Activated CD8-positive, alpha-beta T cell treated with anti-CD3 and anti-CD28 coated beads for 36 hours (primary cell): ENCODE results near the gene GPR55. TPM values are rescaled to one million over a fixed set of nuclear protein-coding genes. Genes with fewer than 3 reads are reported as not detected.

Source experiments
- ATAC-seq: fragments of 200-7000 bp; cut with Tn5 transposase; one replicate; pipeline ENCODE4 v1.10.0; 2021; ENCODE audit warnings: mild to moderate bottlenecking, moderate library complexity
- CTCF ChIA-PET: fragments of 350-600 bp; sonication (Branson Sonifier 250); formaldehyde crosslinking; loops from one replicate; lab custom pipeline; 2021; ENCODE audit warnings: antibody characterized with exemption; lab: Charles Lee
- POLR2A ChIA-PET: fragments of 350-600 bp; sonication (Branson Sonifier 250); formaldehyde crosslinking; loops from one replicate; lab custom pipeline; 2021; ENCODE audit warnings: antibody characterized with exemption; lab: Charles Lee
- DNase-seq: peaks from one replicate; pipeline ENCODE4 v3.0.0-alpha.2; 2020
- H3K27ac Mint-ChIP-seq: one replicate; pipeline ENCODE4 v1.8.0; 2021; ENCODE audit warnings: mild to moderate bottlenecking, mixed read lengths
- H3K27me3 Mint-ChIP-seq: one replicate; pipeline ENCODE4 v1.8.0; 2021; ENCODE audit warnings: mixed read lengths
- H3K36me3 Mint-ChIP-seq: one replicate; pipeline ENCODE4 v1.8.0; 2021; ENCODE audit warnings: low read depth, mixed read lengths
- H3K4me1 Mint-ChIP-seq: one replicate; pipeline ENCODE4 v1.8.0; 2021; ENCODE audit warnings: low read depth, mixed read lengths
- H3K4me3 Mint-ChIP-seq: one replicate; pipeline ENCODE4 v1.8.0; 2021; ENCODE audit warnings: mild to moderate bottlenecking, moderate library complexity, mixed read lengths
- H3K9me3 Mint-ChIP-seq: one replicate; pipeline ENCODE4 v1.8.0; 2021; ENCODE audit warnings: mixed read lengths
- CTCF ChIP-seq: fragments of 200-600 bp; IDR thresholded peaks from one replicate; pipeline ENCODE4 v1.8.0; 2022; ENCODE audit warnings: antibody characterized with exemption, mild to moderate bottlenecking
- intact Hi-C: fragments of 100-400 bp; cut with micrococcal nuclease; formaldehyde crosslinking; loops from one replicate; pipeline ENCODE4 v1.10.0; 2022
- total RNA-seq, 2 experiments: library from RNA; stranded (reverse); gene quantifications; one replicate each; pipeline ENCODE4 v1.2.3, GENCODE V29; 2021

GPR55 gene
- total RNA-seq, 2 experiments from 2014 or later, result 5.0 to 5.3 TPM

- no peak for DNase-seq
- no peaks in the 10 kb centered on the region for H3K9me3 Mint-ChIP-seq
- intact Hi-C loops, result no loop called here
- TF ChIP-seq CTCF, result no peak
- no peaks in the 10 kb centered on the region for H3K27me3 Mint-ChIP-seq
- ChIA-PET POLR2A (interaction anchor here (0.9 to 2.1 kb wide), 4 partner anchors 12 to 177 kb away, joined by 3 to 8 read pairs (median 4); partner anchors contain the start of gene GPR55), CTCF (interaction anchor here (1.0 to 3.6 kb wide), 11 partner anchors 11 to 174 kb away, joined by 3 to 21 read pairs (median 6); no protein-coding TSS in a partner anchor)
- H3K36me3 Mint-ChIP-seq, result peaks cover 17% of the 10 kb centered on the region
- peaks cover 50% of the 10 kb centered on the region for H3K4me1 Mint-ChIP-seq
- ATAC-seq, result no peak
- peak overlapping the region; percentile 92 for H3K27ac Mint-ChIP-seq
- no peak overlapping the region for H3K4me3 Mint-ChIP-seq
Observed at GRCh38 chr2:230878599-230879188, 46.3 kb downstream of the GPR55 start.

GRCh38 chr2:230877759-230878598 lies 47.1 kb downstream of the GPR55 start:
- peak overlapping the region; percentile 33 for H3K4me3 Mint-ChIP-seq
- peaks cover 17% of the 10 kb centered on the region for H3K36me3 Mint-ChIP-seq
- POLR2A ChIA-PET, result interaction anchor here (0.8 to 2.1 kb wide), 7 partner anchors 11 to 178 kb away, joined by 3 to 8 read pairs (median 3); partner anchors contain the start of gene GPR55
- no peaks in the 10 kb centered on the region for H3K9me3 Mint-ChIP-seq
- intact Hi-C loops, result no loop called here
- H3K4me1 Mint-ChIP-seq, result peaks cover 51% of the 10 kb centered on the region
- CTCF ChIA-PET, result interaction anchor here (0.7 to 3.6 kb wide), 13 partner anchors 10 to 175 kb away, joined by 3 to 21 read pairs (median 6); partner anchors contain the start of gene ITM2C
- ATAC-seq (peak; percentile 90), DNase-seq (peak; percentile 88)
- no peaks in the 10 kb centered on the region for H3K27me3 Mint-ChIP-seq
- no peak for TF ChIP-seq CTCF
- H3K27ac Mint-ChIP-seq, result peak overlapping the region; percentile 92

GRCh38 chr2:230877116-230877758 lies 47.8 kb downstream of the GPR55 start:
- DNase-seq, result no peak
- intact Hi-C loops, result no loop called here
- no peaks in the 10 kb centered on the region for H3K27me3 Mint-ChIP-seq
- H3K27ac Mint-ChIP-seq, result peak overlapping the region; percentile 92
- TF ChIP-seq CTCF, result no peak
- ATAC-seq, result no peak
- H3K4me3 Mint-ChIP-seq, result peak overlapping the region; percentile 33
- H3K4me1 Mint-ChIP-seq, result peaks cover 54% of the 10 kb centered on the region
- no peaks in the 10 kb centered on the region for H3K9me3 Mint-ChIP-seq
- peaks cover 17% of the 10 kb centered on the region for H3K36me3 Mint-ChIP-seq
- ChIA-PET CTCF (interaction anchor here (0.7 to 3.6 kb wide), 9 partner anchors 9 to 176 kb away, joined by 3 to 21 read pairs (median 6); partner anchors contain the start of gene ITM2C), POLR2A (interaction anchor here (0.7 to 2.1 kb wide), 5 partner anchors 10 to 163 kb away, joined by 3 to 8 read pairs (median 3); no protein-coding TSS in a partner anchor)

- no peaks in the 10 kb centered on the region for H3K27me3 Mint-ChIP-seq
- no peak for ATAC-seq
- peaks cover 17% of the 10 kb centered on the region for H3K36me3 Mint-ChIP-seq
- no peak overlapping the region for H3K4me3 Mint-ChIP-seq
- no peak for TF ChIP-seq CTCF
- H3K9me3 Mint-ChIP-seq, result no peaks in the 10 kb centered on the region
- intact Hi-C loops, result no loop called here
- CTCF ChIA-PET, result interaction anchor here (0.7 to 3.6 kb wide), 7 partner anchors 9 to 112 kb away, joined by 3 to 21 read pairs (median 5); partner anchors contain the start of gene ITM2C
- H3K4me1 Mint-ChIP-seq, result peaks cover 58% of the 10 kb centered on the region
- DNase-seq, result no peak
- POLR2A ChIA-PET, result interaction anchor here (1.0 to 1.3 kb wide), 3 partner anchors 10 to 30 kb away, joined by 3 to 4 read pairs (median 3); partner anchors contain the start of gene ITM2C
- no peak overlapping the region for H3K27ac Mint-ChIP-seq
Observed at GRCh38 chr2:230875347-230876315, 49.4 kb downstream of the GPR55 start.
